ENCODE results near the gene GGT5. TPM values are rescaled to one million over a fixed set of nuclear protein-coding genes. Genes with fewer than 3 reads are reported as not detected.
"Not testable (repeated sequence)": the region's sequence is repeated elsewhere in the genome, so short reads cannot be mapped to it uniquely, and the experiment has no call there.

The GGT5 gene, protein sequence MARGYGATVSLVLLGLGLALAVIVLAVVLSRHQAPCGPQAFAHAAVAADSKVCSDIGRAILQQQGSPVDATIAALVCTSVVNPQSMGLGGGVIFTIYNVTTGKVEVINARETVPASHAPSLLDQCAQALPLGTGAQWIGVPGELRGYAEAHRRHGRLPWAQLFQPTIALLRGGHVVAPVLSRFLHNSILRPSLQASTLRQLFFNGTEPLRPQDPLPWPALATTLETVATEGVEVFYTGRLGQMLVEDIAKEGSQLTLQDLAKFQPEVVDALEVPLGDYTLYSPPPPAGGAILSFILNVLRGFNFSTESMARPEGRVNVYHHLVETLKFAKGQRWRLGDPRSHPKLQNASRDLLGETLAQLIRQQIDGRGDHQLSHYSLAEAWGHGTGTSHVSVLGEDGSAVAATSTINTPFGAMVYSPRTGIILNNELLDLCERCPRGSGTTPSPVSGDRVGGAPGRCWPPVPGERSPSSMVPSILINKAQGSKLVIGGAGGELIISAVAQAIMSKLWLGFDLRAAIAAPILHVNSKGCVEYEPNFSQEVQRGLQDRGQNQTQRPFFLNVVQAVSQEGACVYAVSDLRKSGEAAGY
- 27.6 TPM for polyA plus RNA-seq (2012; ENCODE audit: insufficient read length, low read depth)

DNA sequence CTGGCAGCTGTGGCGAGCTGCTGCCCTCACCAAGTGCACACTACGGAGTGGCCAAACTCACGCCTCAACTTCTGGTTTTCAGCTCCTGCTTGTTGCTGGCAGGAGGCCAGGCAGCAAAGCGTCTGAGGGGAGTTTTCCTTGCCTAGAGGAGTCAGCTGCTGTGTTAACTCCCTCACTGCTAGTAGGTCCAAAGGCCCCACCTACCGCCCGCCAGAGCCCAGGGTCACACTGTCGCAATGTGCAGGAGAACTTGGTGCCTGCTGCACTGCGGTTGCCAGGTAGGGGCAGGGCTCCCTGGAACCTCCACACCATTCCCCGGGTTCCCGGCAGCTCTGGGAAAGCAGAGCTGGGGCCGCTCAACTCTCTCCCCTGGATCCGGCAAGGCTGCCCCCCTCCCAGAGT lies at the start of gene GGT5:
GGT5 (minus strand) TSS at position 53 of the 402 bp plus-strand sequence. CDS start 357 bp downstream, outside the sequence.
- TF ChIP-seq FOXP2 (optimal IDR thresholded peaks at IDR 0.05; ENCODE audit: borderline replicate concordance, extremely low read depth, extremely low read length, insufficient read depth); POLR2AphosphoS5 (IDR thresholded peaks at IDR 0.05; ENCODE audit: low read depth, low read length); SIN3A (IDR thresholded peaks at IDR 0.05; ENCODE audit: borderline replicate concordance, insufficient read depth, low read length): not testable (repeated sequence)

DNA sequence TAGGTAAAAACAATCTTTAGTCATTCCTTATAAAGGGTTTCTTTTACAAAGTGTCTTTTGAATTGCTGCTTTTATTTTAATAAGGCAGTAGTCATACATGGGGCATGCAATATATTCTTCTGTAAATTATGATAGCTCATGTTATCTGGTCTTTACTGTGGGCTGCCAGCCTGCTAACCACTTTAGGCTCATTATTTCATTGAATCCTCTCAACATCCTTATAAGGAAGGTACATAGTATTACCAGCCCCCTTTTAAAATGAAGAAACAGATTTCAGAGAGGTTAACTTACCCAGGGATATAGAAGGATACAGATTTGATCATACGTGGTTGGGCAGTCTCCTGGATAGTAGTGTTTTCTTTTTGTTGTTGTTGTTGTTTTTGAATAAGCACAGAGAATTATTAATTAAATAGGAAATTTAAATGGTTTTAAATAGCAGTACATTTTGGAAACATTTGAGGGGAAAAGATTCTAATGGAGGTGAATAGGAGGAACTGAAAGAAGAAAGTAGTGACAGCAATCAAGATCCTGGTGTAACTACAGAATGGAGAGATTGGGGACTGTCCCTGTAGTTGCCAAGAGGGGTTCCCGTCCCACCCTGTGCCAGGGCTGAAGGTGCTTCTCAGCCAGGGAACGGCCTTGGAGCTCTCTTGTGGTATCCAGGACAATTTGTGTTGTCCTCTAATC lies 46.8 kb upstream of the GGT5 start:
- TF ChIP-seq FOXP2 (optimal IDR thresholded peaks at IDR 0.05; ENCODE audit: borderline replicate concordance, extremely low read depth, extremely low read length, insufficient read depth) = no peak
- TF ChIP-seq, protein P1, sequence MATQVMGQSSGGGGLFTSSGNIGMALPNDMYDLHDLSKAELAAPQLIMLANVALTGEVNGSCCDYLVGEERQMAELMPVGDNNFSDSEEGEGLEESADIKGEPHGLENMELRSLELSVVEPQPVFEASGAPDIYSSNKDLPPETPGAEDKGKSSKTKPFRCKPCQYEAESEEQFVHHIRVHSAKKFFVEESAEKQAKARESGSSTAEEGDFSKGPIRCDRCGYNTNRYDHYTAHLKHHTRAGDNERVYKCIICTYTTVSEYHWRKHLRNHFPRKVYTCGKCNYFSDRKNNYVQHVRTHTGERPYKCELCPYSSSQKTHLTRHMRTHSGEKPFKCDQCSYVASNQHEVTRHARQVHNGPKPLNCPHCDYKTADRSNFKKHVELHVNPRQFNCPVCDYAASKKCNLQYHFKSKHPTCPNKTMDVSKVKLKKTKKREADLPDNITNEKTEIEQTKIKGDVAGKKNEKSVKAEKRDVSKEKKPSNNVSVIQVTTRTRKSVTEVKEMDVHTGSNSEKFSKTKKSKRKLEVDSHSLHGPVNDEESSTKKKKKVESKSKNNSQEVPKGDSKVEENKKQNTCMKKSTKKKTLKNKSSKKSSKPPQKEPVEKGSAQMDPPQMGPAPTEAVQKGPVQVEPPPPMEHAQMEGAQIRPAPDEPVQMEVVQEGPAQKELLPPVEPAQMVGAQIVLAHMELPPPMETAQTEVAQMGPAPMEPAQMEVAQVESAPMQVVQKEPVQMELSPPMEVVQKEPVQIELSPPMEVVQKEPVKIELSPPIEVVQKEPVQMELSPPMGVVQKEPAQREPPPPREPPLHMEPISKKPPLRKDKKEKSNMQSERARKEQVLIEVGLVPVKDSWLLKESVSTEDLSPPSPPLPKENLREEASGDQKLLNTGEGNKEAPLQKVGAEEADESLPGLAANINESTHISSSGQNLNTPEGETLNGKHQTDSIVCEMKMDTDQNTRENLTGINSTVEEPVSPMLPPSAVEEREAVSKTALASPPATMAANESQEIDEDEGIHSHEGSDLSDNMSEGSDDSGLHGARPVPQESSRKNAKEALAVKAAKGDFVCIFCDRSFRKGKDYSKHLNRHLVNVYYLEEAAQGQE (IDR thresholded peaks at IDR 0.05; ENCODE audit: insufficient read depth in 1 of 2, low read depth in 2 of 2, low read length in 2 of 2) = no peak

DNA sequence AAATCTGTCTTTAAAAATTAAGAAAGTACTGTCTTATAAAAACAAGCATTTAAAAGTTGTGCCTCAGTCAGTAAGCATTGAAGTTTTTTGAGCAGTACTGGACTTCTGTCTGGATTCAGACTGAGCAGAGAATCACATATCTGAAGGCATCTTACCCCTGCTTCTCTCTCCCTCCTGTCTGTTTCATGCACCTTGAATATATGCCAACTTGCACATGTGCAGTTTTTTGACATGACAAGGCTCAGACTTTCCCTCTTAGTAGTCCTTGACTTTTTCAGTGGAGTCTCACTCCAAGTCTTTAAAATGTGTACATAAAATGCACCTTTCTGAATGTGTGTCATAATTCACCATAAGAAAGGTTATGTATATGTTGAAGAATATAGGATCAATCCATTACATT lies 45.6 kb upstream of the GGT5 start:
- TF ChIP-seq TAF1 (IDR thresholded peaks at IDR 0.05; ENCODE audit: borderline replicate concordance, insufficient read depth, low read length) = no peak
- TF ChIP-seq POLR2AphosphoS5 (IDR thresholded peaks at IDR 0.05; ENCODE audit: low read depth, low read length) = no peak
- TF ChIP-seq FOXP2 (optimal IDR thresholded peaks at IDR 0.05; ENCODE audit: borderline replicate concordance, extremely low read depth, extremely low read length, insufficient read depth) = no peak
- TF ChIP-seq, protein P1 (IDR thresholded peaks at IDR 0.05; ENCODE audit: insufficient read depth in 1 of 2, low read depth in 2 of 2, low read length in 2 of 2) = no peak
- no peak for TF ChIP-seq SIN3A (IDR thresholded peaks at IDR 0.05; ENCODE audit: borderline replicate concordance, insufficient read depth, low read length)

DNA sequence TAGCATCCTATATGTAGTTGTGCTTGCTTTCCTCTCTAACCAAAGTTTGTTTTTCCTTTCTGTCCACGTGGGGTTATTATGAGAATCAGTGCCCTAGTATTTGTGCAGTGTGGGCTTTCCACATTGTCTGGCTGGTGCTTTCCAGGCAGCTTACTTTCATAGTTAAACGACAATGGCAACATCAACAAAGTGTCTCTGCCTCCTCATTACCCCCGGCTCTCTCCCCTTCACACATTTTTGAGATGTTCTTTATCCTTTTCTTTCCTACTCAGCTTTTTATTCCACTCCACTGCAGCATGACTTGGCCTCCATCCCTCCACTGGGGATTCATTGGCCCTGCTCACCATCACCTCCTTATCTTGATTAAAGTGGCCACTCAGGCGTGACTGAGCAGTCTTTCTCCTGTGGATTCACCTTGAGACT lies 44.9 kb upstream of the GGT5 start:
- no peak for TF ChIP-seq POLR2AphosphoS5 (IDR thresholded peaks at IDR 0.05; ENCODE audit: low read depth, low read length)
- TF ChIP-seq TAF1 (IDR thresholded peaks at IDR 0.05; ENCODE audit: borderline replicate concordance, insufficient read depth, low read length) = no peak

DNA sequence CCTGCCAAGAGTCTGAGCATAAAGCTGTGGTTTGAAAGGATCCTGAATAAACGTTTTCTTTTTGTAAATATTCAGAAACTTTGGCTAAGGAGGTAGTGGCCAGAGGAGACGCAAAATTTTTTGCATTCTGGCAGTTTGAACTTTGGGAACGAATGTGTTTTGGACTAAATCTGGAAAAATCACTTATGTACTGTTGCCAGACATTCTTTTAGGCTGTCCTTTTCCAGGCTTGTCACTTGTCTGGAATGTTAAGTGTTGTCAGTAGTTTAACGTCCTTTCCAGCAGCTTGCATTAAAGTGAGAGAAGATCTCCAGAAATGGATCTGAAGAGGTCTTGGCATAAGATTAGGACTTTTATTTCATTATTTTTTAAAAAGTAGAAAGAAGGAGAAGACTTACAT lies 44.2 kb upstream of the GGT5 start:
- TF ChIP-seq, protein P1 (IDR thresholded peaks at IDR 0.05; ENCODE audit: insufficient read depth in 1 of 2, low read depth in 2 of 2, low read length in 2 of 2) = no peak
- TF ChIP-seq TAF1 (IDR thresholded peaks at IDR 0.05; ENCODE audit: borderline replicate concordance, insufficient read depth, low read length) = no peak
- TF ChIP-seq FOXP2 (optimal IDR thresholded peaks at IDR 0.05; ENCODE audit: borderline replicate concordance, extremely low read depth, extremely low read length, insufficient read depth) = no peak
- TF ChIP-seq SIN3A (IDR thresholded peaks at IDR 0.05; ENCODE audit: borderline replicate concordance, insufficient read depth, low read length) = no peak
- TF ChIP-seq POLR2AphosphoS5 (IDR thresholded peaks at IDR 0.05; ENCODE audit: low read depth, low read length) = no peak

DNA sequence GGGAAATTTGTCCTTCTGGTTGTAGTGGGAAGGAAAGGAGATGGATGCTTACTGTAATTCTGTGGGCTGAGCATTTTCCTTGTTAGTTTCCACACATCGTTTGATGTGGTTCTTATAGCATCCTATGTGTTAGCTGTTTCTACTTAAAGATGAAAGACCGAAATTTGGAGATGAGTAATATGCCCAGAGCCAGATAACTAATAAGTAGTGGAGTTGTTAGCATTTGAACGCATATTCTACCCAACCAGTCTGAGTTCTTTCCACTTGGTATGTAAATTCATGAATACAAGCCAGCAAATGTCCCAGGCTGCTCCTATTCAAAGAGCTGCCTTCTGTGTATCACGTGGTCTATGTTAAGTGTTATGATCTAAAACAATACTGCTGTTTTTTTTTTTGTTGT lies 40.4 kb upstream of the GGT5 start:
- TF ChIP-seq POLR2AphosphoS5 (IDR thresholded peaks at IDR 0.05; ENCODE audit: low read depth, low read length) (no peak), TAF1 (IDR thresholded peaks at IDR 0.05; ENCODE audit: borderline replicate concordance, insufficient read depth, low read length) (no peak)
